HG03442 (cell line): ENCODE measurements around the gene GNL3L.
A peak's percentile ranks its signal among the peaks of the same experiment; 100 is the strongest.
"Not testable (repeated sequence)": the region's sequence is repeated elsewhere in the genome, so short reads cannot be mapped to it uniquely, and the experiment has no call there.

ENCODE experiments used
- ATAC-seq: cut with Tn5 transposase; IDR thresholded peaks from one replicate; pipeline ENCODE4 v1.9.1; 2021; ENCODE audit warnings: mild to moderate bottlenecking, moderate library complexity; ENCODE audit not compliant: unreplicated experiment

Gene GNL3L

DNA sequence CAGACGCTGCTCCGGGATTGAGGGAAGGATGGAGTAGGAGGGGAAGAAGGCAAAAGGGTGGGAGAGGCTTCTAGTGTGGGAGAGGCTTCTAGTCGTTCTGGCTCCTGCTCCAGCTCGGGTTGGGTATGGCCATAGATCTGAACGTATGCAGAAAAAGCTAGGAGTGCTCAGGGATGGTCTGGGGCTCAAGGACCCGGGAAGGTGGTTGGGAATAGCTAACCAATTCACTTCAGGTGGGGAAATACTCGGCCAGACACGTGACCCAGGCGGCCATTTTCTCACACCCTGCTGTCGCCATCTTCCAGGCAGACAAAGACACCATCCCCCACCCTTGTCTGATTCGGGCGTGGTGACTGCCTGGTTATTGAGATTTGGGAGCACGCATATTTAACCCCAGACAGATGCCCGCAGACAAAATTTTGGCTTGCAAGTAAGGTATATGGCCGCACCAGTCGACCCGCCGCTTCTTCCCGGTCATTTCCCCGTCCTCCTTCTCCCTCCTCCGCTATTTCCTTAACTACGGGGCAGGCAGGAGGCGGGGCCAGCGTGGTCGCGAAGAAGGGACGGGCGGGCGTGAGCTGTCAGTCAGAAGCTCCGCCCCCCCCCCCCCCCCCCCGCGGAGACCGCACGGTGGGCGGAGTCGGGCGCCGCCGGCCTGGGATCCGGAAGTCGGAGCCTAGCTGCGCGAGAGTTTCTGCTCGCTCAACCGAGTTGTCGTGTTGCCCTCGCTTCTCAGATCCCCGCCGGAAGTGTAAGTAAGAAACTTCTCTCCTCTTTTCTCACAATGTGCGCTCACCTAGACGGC is at the start of gene GNL3L:
GNL3L (plus strand) TSS at position 668 of the 805 bp plus-strand sequence. CDS start 2,348 bp downstream, outside the sequence.
- peak; percentile 86 for ATAC-seq

- no peak for ATAC-seq
Measured at GRCh38 chrX:54482839-54483593, 47.0 kb upstream of the GNL3L start.

DNA sequence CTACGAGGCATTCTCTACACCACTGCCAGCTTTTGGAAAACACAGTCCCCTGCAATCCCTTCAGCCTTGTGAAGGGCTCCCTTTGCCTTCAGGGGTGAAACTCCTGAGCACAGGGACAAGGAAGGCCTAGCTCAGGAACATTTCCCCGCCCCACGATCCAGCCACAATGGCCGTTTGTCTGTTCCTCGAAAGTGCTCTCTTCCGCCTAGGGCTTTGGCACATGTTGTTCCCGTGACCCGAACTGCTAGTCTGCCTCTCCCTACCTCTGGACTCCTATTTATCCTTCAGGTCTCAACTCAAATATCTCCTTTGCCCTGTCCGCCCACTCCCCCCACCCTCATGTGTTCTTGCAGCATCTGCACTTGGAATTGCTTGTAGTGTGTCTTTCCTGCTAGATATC is 46.1 kb upstream of the GNL3L start:
- no peak for ATAC-seq

DNA sequence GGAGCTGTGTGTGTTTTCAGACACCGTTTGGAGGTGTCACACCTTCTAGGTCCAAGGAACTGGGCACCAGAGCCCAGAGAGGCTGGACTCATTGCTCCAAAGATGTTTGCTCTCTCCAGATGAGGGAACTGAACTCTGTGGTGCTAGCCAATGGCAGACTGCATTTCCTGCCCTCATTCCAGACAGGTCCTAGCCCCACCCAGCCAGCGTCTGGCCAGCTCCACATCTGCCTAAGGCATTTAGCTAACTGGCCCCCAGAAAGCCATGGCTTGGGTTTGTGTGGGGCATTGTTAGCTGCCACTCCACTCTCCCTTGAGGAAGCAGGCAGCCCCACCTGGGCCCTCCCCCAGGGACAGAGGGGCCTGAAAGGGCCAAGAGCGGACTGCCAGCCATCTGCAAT is 45.4 kb upstream of the GNL3L start:
- no peak for ATAC-seq

GRCh38 chrX:54489819-54490218 is 40.2 kb upstream of the GNL3L start:
- not testable (repeated sequence) for ATAC-seq

- ATAC-seq: no peak
Measured at GRCh38 chrX:54492340-54492739, 37.7 kb upstream of the GNL3L start.

GRCh38 chrX:54494166-54494988 is 35.6 kb upstream of the GNL3L start:
- ATAC-seq: no peak

DNA sequence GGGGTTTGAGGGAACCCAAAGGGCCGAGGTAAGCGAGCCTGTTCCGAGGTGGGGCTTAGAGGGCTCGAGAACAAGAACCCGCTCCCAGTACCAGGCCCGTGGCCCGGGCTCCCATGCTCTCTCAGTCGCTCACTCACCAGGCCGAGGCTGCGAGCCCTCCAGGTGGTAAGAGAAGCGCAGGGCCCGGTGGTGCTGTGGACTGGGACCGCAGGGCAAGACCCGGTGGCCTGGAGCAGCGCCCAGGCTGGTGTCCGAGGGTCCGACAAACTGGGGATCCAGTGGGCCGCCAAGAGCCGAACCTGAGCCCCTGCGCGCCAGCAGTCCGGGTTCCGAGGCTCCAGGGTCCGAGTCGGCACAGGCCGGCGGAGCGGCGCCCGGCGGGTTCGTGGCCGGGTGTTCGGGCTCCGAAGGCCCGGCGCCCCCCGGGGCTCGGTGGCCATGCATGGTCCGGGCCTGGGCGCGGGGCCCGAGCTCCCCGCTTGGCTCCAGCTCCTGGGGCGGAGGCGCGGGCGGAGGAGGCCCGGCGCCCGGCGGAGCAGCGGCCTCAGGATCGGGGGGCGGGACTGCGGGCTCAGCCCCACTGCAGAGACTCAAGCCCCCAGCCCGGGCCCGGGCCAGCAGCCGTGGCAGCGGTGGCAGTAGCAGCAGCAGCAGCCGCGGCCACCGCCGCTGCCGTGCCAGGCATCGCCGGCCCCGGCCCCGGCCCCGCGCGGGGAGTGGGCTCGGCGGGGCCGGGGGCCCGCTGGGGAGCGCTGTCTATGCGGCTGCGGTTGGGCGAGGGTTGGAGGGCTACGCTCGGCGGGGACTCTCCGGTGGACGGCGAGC is 34.8 kb upstream of the GNL3L start:
- no peak for ATAC-seq

DNA sequence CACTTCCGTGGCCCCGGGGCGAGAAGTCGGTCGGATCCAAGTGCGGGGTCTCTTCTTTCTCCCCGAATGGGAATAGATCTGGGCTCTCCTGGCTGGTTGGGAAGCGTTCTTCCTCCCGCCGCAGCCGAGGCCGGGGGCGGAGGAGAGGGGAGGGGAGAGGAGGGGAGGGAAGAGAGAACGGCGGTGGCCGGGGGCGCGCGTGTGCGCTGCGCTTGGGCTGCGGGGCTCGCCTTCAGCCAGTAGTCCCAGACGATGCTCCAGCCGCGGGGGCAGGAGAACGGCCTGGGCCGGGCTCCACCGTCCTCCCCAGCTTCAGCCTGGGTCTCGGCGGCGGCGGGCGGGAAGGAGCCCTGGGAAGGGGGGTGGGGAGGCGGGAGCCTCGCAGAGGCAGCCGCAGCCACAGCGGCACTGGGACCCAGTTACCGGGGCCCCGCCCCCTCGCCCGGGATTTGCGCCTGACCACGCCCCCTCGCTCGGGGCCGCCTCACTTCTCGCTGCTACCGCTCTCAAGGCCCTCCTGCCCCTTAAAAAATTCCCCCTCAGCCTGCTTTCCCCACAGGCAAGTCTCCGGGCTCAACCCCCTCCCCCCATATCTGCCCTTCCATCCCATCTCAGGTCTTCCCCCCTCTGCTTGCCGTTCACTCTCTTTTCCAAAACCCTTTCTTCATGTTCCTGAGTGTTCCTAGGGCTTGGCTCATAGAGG is 34.1 kb upstream of the GNL3L start, which contains the start of gene FGD1:
FGD1 (minus strand) TSS at position 421 of the 703 bp plus-strand sequence. CDS start 802 bp downstream, outside the sequence.
- no peak for ATAC-seq

DNA sequence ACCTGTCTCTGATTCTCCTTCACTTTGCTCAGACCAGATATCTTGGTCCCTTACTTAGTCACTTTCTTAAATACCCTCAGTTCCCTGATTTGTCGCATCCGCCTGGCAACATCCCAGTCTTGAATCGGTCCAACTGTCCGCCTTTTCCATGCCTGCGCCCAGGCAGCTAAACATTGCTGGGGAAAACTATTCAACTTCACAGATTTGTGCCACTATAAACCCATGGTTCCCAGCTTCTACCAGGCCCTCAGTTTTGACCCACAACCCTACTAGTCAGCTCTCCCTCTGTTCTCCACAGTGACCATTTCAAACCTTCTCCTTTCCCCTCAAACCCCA is 33.5 kb upstream of the GNL3L start:
- no peak for ATAC-seq

DNA sequence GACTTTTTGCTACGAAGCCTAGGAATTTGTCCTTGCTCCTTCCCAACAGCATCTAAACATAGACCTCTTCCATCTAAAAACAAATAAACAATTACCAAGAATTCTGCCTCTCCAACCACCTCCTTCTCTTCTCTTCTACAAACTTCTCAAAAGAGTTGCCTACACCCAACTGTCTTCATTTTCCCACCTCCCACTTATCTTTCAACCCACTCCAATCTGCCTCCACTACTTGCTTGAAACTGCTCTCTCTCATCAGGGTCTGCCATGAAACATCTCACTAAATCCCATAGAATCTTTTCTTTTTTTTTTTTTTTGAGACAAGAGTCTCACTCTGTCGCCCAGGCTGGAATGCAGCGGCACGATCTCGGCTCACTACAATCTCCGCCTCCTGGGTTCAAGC is 33.1 kb upstream of the GNL3L start:
- no peak for ATAC-seq

DNA sequence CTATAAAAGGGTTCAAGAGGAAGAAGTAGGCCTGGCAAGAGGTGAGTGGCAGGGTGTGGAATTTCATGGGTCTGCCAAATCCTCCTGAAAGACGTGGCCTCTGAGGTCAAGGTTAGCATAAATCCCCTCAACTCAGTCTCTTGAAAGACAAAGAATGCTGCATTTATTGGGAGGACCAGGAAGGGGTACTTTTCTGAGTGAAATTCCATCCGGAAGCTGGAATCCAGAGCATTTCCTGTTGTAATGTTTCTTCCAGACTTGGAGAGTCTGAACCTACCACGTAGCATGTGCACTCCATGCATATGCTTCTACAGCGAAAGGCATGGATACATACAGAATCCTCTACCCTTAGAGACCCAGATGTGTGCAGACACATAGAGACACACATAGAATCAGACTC is 20.6 kb upstream of the GNL3L start:
- ATAC-seq: no peak

GRCh38 chrX:54529151-54529550 is 868 bp upstream of the GNL3L start:
- no peak for ATAC-seq

GRCh38 chrX:54530357-54530900 is 410 bp downstream of the GNL3L start:
- ATAC-seq: peak; percentile 33

DNA sequence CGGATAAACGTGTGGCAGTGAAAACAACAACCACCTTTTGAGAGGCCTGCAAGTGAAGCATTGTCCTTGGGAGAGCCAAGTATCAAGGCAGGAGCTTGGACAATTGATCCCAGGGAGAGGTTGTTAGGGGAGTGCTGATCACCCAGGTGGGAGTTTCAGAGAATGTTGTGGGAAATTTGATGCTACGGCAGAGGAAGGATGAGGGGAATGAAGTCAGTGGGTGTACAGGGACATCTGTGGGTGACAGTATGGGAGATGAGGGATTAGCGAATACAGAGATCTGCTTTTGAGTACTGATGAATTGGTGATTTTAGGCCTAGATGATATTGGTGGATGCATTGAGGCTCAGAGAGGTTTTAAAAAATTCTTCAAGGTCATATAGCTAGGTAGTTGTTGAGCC is 4.3 kb downstream of the GNL3L start:
- ATAC-seq: no peak

- ATAC-seq: no peak
Measured at GRCh38 chrX:54540289-54540688, 10.3 kb downstream of the GNL3L start.

GRCh38 chrX:54542239-54542638 is 12.2 kb downstream of the GNL3L start:
- ATAC-seq: not testable (repeated sequence)

DNA sequence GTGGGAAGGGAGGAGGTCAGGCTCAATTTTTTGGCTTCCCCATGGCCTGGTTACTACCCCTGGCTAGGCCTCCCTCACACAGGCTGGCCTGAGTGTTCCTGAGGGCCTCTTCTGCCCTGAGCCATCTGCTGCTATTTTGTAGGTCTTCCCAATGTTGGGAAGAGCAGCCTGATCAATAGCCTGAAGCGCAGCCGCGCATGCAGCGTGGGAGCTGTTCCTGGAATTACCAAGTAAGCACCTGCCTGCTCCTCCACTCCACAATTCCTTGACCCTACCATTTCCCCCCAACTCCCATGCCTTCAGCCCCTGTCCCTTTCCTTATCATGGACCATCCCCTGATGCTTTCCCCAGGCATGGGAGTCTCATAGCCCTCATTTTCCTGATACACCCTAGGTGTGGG is 20.8 kb downstream of the GNL3L start:
- no peak for ATAC-seq

GRCh38 chrX:54551801-54552200 is 21.8 kb downstream of the GNL3L start:
- no peak for ATAC-seq

GRCh38 chrX:54555006-54555405 is 25.0 kb downstream of the GNL3L start:
- not testable (repeated sequence) for ATAC-seq
